Measurements from ENCODE around the gene ANKS1B. TPM values are rescaled to one million over a fixed set of nuclear protein-coding genes. Genes with fewer than 3 reads are reported as not detected.
"Not testable (repeated sequence)": the region's sequence is repeated elsewhere in the genome, so short reads cannot be mapped to it uniquely, and the experiment has no call there.

The ANKS1B gene
- total RNA-seq, 1 donor = 47.0 TPM

- TF ChIP-seq, protein P1, sequence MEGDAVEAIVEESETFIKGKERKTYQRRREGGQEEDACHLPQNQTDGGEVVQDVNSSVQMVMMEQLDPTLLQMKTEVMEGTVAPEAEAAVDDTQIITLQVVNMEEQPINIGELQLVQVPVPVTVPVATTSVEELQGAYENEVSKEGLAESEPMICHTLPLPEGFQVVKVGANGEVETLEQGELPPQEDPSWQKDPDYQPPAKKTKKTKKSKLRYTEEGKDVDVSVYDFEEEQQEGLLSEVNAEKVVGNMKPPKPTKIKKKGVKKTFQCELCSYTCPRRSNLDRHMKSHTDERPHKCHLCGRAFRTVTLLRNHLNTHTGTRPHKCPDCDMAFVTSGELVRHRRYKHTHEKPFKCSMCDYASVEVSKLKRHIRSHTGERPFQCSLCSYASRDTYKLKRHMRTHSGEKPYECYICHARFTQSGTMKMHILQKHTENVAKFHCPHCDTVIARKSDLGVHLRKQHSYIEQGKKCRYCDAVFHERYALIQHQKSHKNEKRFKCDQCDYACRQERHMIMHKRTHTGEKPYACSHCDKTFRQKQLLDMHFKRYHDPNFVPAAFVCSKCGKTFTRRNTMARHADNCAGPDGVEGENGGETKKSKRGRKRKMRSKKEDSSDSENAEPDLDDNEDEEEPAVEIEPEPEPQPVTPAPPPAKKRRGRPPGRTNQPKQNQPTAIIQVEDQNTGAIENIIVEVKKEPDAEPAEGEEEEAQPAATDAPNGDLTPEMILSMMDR (IDR thresholded peaks at IDR 0.05; ENCODE audit: insufficient read depth, low read length) = no peak
- DNase-seq (ENCODE audit: low read depth) = no peak
- no peak overlapping the region for H3K4me3 ChIP-seq (ENCODE audit: low read depth, low read length)
Measured at GRCh38 chr12:98757455-98757854, 1227.3 kb downstream of the ANKS1B start.

DNA sequence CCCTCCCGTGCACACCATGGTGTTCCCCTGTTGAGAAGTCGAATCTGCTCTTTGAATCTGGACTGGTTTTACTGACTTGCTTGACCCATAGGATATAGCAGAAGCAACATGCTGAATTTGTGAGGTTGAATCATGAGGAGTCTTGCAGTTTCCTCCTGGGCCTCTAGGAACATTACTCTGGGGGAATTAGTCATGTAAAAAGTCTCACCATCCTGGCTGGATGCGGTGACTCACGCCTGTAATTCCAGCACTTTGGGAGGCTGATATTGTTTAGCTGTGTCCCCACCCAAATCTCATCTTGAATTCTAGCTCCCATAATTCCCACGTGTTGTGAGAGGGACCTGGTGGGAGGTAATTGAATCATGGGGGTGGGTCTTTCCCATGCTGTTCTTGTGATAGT lies 1228.9 kb downstream of the ANKS1B start:
- TF ChIP-seq, protein P1 (IDR thresholded peaks at IDR 0.05; ENCODE audit: insufficient read depth, low read length) = peak; percentile 16
- peak; percentile 73 for DNase-seq (ENCODE audit: low read depth)
- not testable (repeated sequence) for H3K4me3 ChIP-seq (ENCODE audit: low read depth, low read length)

DNA sequence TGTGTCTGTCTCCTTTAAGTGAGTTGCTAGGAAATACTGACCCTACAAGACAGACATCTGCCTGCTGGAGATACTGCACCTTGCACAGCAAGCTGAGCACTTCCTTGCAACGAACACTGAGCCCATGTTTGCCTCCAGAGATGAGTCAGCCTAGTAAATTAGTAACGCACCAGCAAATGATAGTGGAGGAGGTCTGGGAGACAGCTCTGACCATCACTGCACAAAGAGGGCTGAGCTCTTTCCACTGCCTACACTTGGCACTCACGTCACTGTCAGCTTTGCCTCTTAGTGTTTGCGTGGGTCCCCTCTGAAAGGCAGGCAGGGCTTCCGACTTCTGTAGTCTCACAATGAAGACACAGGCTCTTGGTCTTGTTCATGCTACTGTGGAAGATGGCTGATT lies 1230.6 kb downstream of the ANKS1B start:
- peak; percentile 24 for DNase-seq (ENCODE audit: low read depth)
- no peak overlapping the region for H3K4me3 ChIP-seq (ENCODE audit: low read depth, low read length)
- TF ChIP-seq, protein P1 (IDR thresholded peaks at IDR 0.05; ENCODE audit: insufficient read depth, low read length) = no peak

- TF ChIP-seq, protein P1 (IDR thresholded peaks at IDR 0.05; ENCODE audit: insufficient read depth, low read length) = no peak
- H3K4me3 ChIP-seq (ENCODE audit: low read depth, low read length) = no peak overlapping the region
- DNase-seq (ENCODE audit: low read depth) = peak; percentile 61
Measured at GRCh38 chr12:98752726-98753125, 1232.0 kb downstream of the ANKS1B start.

- no peak for DNase-seq (ENCODE audit: low read depth)
- TF ChIP-seq, protein P1 (IDR thresholded peaks at IDR 0.05; ENCODE audit: insufficient read depth, low read length) = no peak
- no peak overlapping the region for H3K4me3 ChIP-seq (ENCODE audit: low read depth, low read length)
Measured at GRCh38 chr12:98751580-98752115, 1233.1 kb downstream of the ANKS1B start.

DNA sequence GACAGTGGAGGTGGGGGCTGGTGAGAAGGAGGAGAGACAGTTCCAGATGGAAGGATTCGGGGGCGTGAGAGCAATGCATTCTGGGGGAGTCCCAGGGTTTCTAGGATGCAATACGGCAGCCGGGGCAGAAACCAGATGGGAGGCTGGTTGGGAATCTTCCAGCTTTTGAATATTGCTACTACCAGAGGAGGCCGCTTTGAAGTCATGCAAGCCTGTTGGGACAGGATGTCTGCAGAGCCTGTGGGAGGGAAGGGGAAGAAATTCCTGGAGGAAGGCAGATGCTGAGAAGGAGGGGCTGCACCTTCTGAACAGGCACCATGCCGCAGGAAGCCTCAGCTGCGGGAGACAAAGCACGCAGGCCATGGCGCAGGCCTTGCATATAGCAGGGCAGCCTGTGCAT lies 1234.2 kb downstream of the ANKS1B start:
- no peak for DNase-seq (ENCODE audit: low read depth)
- TF ChIP-seq, protein P1 (IDR thresholded peaks at IDR 0.05; ENCODE audit: insufficient read depth, low read length) = no peak
- no peak overlapping the region for H3K4me3 ChIP-seq (ENCODE audit: low read depth, low read length)

DNA sequence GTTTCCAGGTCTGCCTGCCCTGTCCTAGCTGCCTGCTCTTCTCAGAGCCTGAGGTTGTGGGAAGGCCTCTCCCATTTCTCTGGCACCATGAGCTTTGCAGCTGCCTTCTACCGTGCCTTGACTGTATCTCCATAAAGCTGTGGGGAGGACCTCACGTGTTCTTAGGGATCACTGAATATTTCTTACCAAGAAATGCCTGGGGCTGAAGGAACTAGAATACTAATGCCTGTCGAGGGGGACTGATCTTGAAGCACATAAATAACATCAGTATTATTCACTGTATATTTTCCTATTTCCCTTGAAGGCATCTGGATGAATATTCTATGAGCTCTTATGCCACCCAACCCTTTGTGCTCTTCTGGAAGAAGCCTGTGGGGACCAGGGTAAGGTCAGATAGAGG lies 1236.3 kb downstream of the ANKS1B start:
- DNase-seq (ENCODE audit: low read depth) = no peak
- TF ChIP-seq, protein P1 (IDR thresholded peaks at IDR 0.05; ENCODE audit: insufficient read depth, low read length) = no peak
- H3K4me3 ChIP-seq (ENCODE audit: low read depth, low read length) = no peak overlapping the region

Measured in fibroblast of the aortic adventitia (primary cell).